KMS-11 (cell line): ENCODE measurements around the gene ABLIM2.

Experiments used
- H2AFZ ChIP-seq: fragments of 200-600 bp; sonication (generic); 2 replicates; pipeline ENCODE4 v1.6.1; 2016; ENCODE audit warnings: antibody characterized with exemption, mixed run types, low read depth
- H3K27ac ChIP-seq: fragments of 200-600 bp; sonication (generic); 2 replicates; pipeline ENCODE4 v1.6.1; 2016; ENCODE audit warnings: mild to moderate bottlenecking, mixed run types
- H3K27me3 ChIP-seq: fragments of 200-600 bp; sonication (generic); 2 replicates; pipeline ENCODE4 v1.6.1; 2017; ENCODE audit warnings: mild to moderate bottlenecking, low read depth, mixed run types, moderate library complexity; ENCODE audit not compliant: insufficient read depth
- H3K36me3 ChIP-seq: fragments of 200-600 bp; sonication (generic); 2 replicates; pipeline ENCODE4 v1.6.1; 2017; ENCODE audit warnings: mild to moderate bottlenecking, mixed run types; ENCODE audit not compliant: insufficient read depth
- H3K4me1 ChIP-seq: fragments of 200-600 bp; sonication (generic); 2 replicates; pipeline ENCODE4 v1.6.1; 2016; ENCODE audit warnings: mild to moderate bottlenecking, low read depth, mixed run types; ENCODE audit not compliant: poor library complexity, severe bottlenecking
- H3K4me2 ChIP-seq: fragments of 200-600 bp; sonication (generic); 2 replicates; pipeline ENCODE4 v1.7.0; 2016; ENCODE audit warnings: mild to moderate bottlenecking, mixed run types
- H3K4me3 ChIP-seq: fragments of 200-600 bp; sonication (generic); IDR thresholded peaks from 2 replicates; pipeline ENCODE4 v1.6.1; 2017; ENCODE audit warnings: low read depth, low read length, mixed read lengths; ENCODE audit not compliant: insufficient read depth
- H3K79me2 ChIP-seq: fragments of 200-600 bp; sonication (generic); 2 replicates; pipeline ENCODE4 v1.6.1; 2016; ENCODE audit warnings: low read depth, mixed run types; ENCODE audit not compliant: insufficient read depth
- H3K9ac ChIP-seq: fragments of 200-600 bp; sonication (generic); 2 replicates; pipeline ENCODE4 v1.6.1; 2016; ENCODE audit warnings: mild to moderate bottlenecking, mixed run types
- H4K20me1 ChIP-seq: fragments of 200-600 bp; sonication (generic); 2 replicates; pipeline ENCODE4 v1.6.1; 2016; ENCODE audit warnings: mild to moderate bottlenecking, mixed run types; ENCODE audit not compliant: insufficient read depth
- TF ChIP-seq, protein P1 (sequence below): fragments of 200-600 bp; sonication (generic); conservative IDR thresholded peaks from 2 replicates; pipeline ENCODE4 v1.6.1; 2017; ENCODE audit warnings: low read depth, mild to moderate bottlenecking, antibody characterized with exemption, low read length, moderate library complexity, mixed read lengths

The ABLIM2 gene

DNA sequence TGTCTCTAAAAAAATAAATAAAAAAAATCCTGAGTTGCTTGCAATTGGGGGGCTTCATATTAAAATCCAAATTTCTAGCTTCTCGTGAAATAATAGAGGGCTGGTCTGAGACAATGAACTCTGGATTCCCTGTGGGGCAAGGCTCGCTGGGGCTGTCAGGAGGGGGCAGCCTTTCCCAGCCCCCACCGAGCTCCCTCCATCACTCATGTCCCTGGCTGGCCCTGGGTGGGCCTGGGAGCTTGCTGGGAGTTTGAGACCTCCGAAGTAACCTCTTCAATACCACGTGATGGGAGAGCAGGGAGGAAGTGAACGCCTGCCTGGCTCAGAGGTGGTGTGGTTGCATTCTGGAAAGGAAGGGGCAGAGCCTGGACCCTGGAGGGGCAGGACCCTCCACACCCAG is 164.9 kb downstream of the ABLIM2 start:
- TF ChIP-seq, protein P1, sequence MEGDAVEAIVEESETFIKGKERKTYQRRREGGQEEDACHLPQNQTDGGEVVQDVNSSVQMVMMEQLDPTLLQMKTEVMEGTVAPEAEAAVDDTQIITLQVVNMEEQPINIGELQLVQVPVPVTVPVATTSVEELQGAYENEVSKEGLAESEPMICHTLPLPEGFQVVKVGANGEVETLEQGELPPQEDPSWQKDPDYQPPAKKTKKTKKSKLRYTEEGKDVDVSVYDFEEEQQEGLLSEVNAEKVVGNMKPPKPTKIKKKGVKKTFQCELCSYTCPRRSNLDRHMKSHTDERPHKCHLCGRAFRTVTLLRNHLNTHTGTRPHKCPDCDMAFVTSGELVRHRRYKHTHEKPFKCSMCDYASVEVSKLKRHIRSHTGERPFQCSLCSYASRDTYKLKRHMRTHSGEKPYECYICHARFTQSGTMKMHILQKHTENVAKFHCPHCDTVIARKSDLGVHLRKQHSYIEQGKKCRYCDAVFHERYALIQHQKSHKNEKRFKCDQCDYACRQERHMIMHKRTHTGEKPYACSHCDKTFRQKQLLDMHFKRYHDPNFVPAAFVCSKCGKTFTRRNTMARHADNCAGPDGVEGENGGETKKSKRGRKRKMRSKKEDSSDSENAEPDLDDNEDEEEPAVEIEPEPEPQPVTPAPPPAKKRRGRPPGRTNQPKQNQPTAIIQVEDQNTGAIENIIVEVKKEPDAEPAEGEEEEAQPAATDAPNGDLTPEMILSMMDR, result no peak
- no peak overlapping the region for H3K4me3 ChIP-seq
- H3K27ac ChIP-seq, result no peak overlapping the region
- no peaks in the 10 kb centered on the region for H3K79me2 ChIP-seq
- H3K9ac ChIP-seq, result no peak overlapping the region
- H4K20me1 ChIP-seq, result no peaks in the 10 kb centered on the region
- H3K4me2 ChIP-seq, result no peak overlapping the region
- no peaks in the 10 kb centered on the region for H3K27me3 ChIP-seq
- no peaks in the 10 kb centered on the region for H3K36me3 ChIP-seq
- no peaks in the 10 kb centered on the region for H3K4me1 ChIP-seq
- no peak overlapping the region for H2AFZ ChIP-seq

DNA sequence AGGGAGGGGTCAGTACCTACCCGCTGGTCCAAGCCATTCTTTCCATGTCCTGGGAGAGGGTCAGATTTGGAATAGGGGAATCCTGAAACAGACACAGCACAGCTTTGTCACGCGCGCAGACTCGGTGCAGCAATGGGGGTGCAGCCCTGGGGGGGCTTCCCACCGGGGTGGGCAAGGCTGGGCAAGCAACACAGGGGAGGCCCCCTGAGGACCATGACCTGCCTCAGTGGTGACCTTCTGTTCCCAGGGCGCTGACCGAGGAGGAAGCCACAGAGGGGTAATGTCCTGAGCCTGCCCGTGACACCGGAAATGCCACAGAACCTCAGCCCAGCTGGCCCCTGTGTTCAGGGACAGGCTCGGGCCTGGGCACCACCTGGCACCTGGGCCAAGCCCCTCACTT is 165.8 kb downstream of the ABLIM2 start:
- H3K79me2 ChIP-seq, result no peaks in the 10 kb centered on the region
- TF ChIP-seq, protein P1, result no peak
- no peak overlapping the region for H3K4me2 ChIP-seq
- no peak overlapping the region for H3K4me3 ChIP-seq
- no peaks in the 10 kb centered on the region for H3K4me1 ChIP-seq
- no peak overlapping the region for H3K27ac ChIP-seq
- H3K9ac ChIP-seq, result no peak overlapping the region
- no peaks in the 10 kb centered on the region for H4K20me1 ChIP-seq
- H3K27me3 ChIP-seq, result no peaks in the 10 kb centered on the region
- H3K36me3 ChIP-seq, result no peaks in the 10 kb centered on the region
- H2AFZ ChIP-seq, result no peak overlapping the region

DNA sequence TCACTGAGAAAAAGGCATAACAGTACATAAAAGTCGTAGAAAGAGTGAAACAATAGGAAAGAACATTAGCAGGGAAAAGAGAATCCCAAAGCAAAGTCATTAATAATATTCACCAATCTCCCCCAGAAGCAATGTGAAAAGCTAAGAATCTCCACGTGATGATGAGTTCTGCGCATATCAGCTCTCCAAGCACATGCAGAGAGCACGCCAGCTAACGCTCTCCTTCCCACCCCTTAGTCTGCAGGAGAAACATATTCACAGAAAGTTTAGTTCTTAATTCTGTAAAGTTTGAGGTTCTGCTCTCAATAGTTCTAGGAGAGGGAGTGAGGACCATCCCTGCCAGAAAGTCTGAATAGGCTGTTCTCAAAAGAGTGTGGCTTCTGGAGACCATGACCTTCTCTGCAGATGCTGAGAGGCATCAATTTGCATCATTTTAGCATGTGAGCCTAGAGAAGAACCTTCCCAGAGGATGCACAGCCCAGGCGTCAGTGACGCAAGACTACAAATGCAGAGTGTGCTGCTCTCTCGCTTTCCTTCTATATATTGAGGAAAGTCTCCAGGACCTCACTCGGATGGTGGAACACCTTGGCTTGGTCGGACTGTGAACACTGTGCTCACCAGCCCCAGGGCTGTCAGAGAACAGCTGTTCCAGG is 167.7 kb downstream of the ABLIM2 start:
- TF ChIP-seq, protein P1, result no peak
- Histone ChIP-seq H3K4me2 (no peak overlapping the region), H4K20me1 (no peaks in the 10 kb centered on the region), H3K79me2 (no peaks in the 10 kb centered on the region), H3K4me1 (no peaks in the 10 kb centered on the region), H3K4me3 (no peak overlapping the region), H3K36me3 (no peaks in the 10 kb centered on the region), H2AFZ (no peak overlapping the region), H3K27ac (no peak overlapping the region), H3K9ac (no peak overlapping the region), H3K27me3 (no peaks in the 10 kb centered on the region)

DNA sequence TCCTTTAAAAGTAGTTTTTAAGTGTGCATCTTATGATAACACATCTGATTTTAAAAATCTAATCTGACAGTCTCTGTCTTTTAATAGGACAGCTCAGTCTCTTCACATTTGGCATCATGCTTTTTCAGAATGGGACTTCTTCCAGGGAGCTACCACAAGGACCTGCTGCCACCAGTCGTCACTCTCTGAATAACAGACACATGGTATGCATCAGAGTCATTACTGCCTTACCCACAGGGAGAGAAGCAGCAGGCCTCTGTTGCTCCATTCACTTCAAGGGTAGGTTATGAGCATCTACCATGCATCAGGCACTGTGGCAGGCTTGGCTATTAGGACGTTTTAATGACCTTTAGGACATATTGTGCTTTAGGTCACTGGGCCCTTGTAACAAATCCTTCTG is 169.0 kb downstream of the ABLIM2 start:
- TF ChIP-seq, protein P1, result no peak
- H2AFZ ChIP-seq, result no peak overlapping the region
- no peaks in the 10 kb centered on the region for H3K79me2 ChIP-seq
- H3K27me3 ChIP-seq, result no peaks in the 10 kb centered on the region
- no peak overlapping the region for H3K27ac ChIP-seq
- H3K4me3 ChIP-seq, result no peak overlapping the region
- no peaks in the 10 kb centered on the region for H4K20me1 ChIP-seq
- no peaks in the 10 kb centered on the region for H3K36me3 ChIP-seq
- H3K4me1 ChIP-seq, result no peaks in the 10 kb centered on the region
- no peak overlapping the region for H3K9ac ChIP-seq
- no peak overlapping the region for H3K4me2 ChIP-seq
